Common myeloid progenitor, CD34-positive (primary cell): ENCODE measurements around the gene CKM.
A peak's percentile ranks its signal among the peaks of the same experiment; 100 is the strongest.

Source experiments
- CTCF ChIA-PET: fragments of 350-600 bp; sonication (Branson Sonifier 250); formaldehyde crosslinking; loops from one replicate; lab custom pipeline; 2021; ENCODE audit warnings: antibody characterized with exemption; lab: Charles Lee
- POLR2A ChIA-PET: fragments of 350-600 bp; sonication (Branson Sonifier 250); formaldehyde crosslinking; loops from one replicate; lab custom pipeline; 2021; ENCODE audit warnings: antibody characterized with exemption; lab: Charles Lee
- DNase-seq, 3 donors: peaks; one replicate each; pipeline versions ENCODE4 v3.0.0 to v3.0.0-alpha.2; 2013
- H3K27ac ChIP-seq, 2 experiments: 1 replicate in 1 of 2; 2 replicates in 1 of 2; pipeline ENCODE4 v1.7.0; 2013; ENCODE audit warnings: inconsistent platforms in 2 of 2, low read length in 2 of 2, mild to moderate bottlenecking in 2 of 2, low read depth in 1 of 2, moderate library complexity in 1 of 2; ENCODE audit not compliant: severe bottlenecking in 2 of 2, insufficient read depth in 1 of 2, poor library complexity in 1 of 2
- H3K27me3 ChIP-seq, 5 experiments: replicated peaks in 2 of 5; 1 replicate in 3 of 5; 2 replicates in 2 of 5; pipeline versions ENCODE4 v1.6.1 to v1.7.0; 2013; ENCODE audit warnings: low read length in 4 of 5, mild to moderate bottlenecking in 2 of 5, moderate library complexity in 2 of 5, inconsistent platforms in 1 of 5; ENCODE audit not compliant: insufficient read depth in 5 of 5, control insufficient read depth in 4 of 5
- H3K36me3 ChIP-seq, 4 experiments: 1 replicate in 2 of 4; 2 replicates in 2 of 4; pipeline versions ENCODE4 v1.6.1 to v1.7.0; 2013; ENCODE audit warnings: low read length in 3 of 4, control low read depth in 1 of 4, mild to moderate bottlenecking in 1 of 4; ENCODE audit not compliant: control insufficient read depth in 4 of 4, insufficient read depth in 4 of 4
- H3K4me1 ChIP-seq, 4 experiments: 1 replicate in 3 of 4; 2 replicates in 1 of 4; pipeline versions ENCODE4 v1.6.1 to v1.7.1; 2013; ENCODE audit warnings: low read length in 3 of 4, mild to moderate bottlenecking in 3 of 4, control low read depth in 1 of 4, inconsistent platforms in 1 of 4, moderate library complexity in 1 of 4; ENCODE audit not compliant: control insufficient read depth in 4 of 4, insufficient read depth in 4 of 4; ENCODE audit errors: control extremely low read depth in 1 of 4
- H3K4me3 ChIP-seq, 7 experiments: 1 replicate in 4 of 7; 2 replicates in 3 of 7; pipeline versions ENCODE4 v1.5.1 to v1.7.0; 2013; ENCODE audit warnings: mild to moderate bottlenecking in 7 of 7, low read length in 6 of 7, moderate library complexity in 6 of 7, inconsistent platforms in 2 of 7, low read depth in 2 of 7, control low read depth in 1 of 7; ENCODE audit not compliant: insufficient read depth in 4 of 7, control insufficient read depth in 1 of 7; ENCODE audit errors: extremely low read depth in 1 of 7
- H3K9me3 ChIP-seq, 5 experiments: 1 replicate in 4 of 5; 2 replicates in 1 of 5; pipeline versions ENCODE4 v1.6.1 to v1.7.1; 2013; ENCODE audit warnings: low read length in 4 of 5, mild to moderate bottlenecking in 2 of 5, inconsistent platforms in 1 of 5, low read depth in 1 of 5, moderate library complexity in 1 of 5; ENCODE audit not compliant: control insufficient read depth in 4 of 5, insufficient read depth in 2 of 5; ENCODE audit errors: control extremely low read depth in 1 of 5
- WGBS: methylation state at CpG from one replicate; pipeline ENCODE4 v1.1.5; 2013; ENCODE audit not compliant: insufficient coverage; 5-methylcytosine and 5-hydroxymethylcytosine counted together

Gene CKM

DNA sequence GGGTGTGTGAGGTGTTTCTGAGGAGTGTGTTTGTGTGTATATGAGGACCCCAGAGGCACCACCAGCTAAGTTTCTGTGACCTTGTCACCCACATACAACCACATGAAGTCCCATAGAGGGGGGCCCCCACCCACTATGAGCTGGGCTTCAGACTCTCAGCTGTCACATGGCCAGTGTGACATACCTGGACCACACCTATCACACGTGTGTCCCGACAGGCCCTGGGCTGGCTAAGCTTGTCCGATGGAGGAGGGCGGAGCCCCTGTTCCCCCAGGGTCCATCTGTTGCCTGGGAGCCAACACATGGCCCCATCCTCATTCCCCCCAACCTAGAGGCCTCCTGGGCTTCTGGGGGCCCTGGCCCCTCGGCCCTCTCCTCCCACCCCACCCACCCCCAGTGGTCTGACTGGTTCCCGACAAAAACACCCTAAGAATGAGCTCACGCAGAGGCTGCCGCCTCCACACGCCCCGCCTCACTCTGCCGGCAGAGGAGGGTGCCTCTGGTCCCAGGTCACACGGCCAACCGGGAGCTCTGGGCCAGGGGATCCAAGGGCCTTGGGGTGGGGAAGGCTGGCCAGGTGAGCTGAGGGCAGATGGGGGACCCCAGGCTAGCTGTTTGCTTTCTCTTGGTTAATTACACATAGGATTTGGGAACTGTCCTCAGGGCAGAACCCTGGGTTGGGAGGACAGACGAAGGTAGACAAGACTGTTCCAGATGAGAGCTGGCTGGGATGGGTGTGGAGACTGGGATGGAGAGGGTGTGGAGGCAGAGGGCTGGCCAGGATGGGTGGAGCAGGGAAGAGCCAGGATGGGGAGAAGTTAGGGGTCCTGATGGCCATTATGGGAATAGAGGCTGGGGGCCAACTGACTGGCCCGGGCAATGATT, 22.2 kb upstream of the CKM start:
- H3K36me3 ChIP-seq: no peaks in the 10 kb centered on the region
- DNase-seq: no peak
- no peak overlapping the region for H3K27ac ChIP-seq
- no peak overlapping the region for H3K4me3 ChIP-seq
- peaks cover 0 to 67% (median 18%) of the 10 kb centered on the region in 5 experiments for H3K27me3 ChIP-seq
- 77% methylated on average over 11 of the region's 15 CpGs for WGBS
- peaks cover 0 to 11% (median 7%) of the 10 kb centered on the region in 4 experiments for H3K4me1 ChIP-seq
- ChIA-PET CTCF (no interaction called here), POLR2A (interaction anchor here (0.9 kb wide), 1 partner anchor 34 kb away, joined by 4 read pairs; no protein-coding TSS in a partner anchor)
- no peaks in the 10 kb centered on the region for H3K9me3 ChIP-seq

DNA sequence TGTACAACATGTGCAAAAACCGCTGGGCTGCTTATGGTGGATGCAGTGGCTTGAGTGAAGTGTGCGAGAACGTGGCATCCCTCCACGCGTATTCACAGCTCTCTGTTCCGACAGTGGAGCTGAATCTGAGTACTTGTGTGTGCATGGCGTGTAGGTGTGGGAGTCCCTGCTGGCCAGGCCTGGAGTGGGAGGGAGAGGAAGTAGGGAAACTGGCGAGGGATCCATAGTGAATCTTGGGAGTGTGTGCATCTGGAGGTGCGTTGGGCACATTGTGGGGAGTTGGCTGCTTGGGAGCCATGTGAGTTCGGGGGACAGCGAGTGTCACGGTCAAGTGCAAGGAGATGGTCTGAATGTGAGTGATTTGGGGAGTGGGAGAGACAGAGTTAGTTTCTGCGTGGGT, 20.2 kb upstream of the CKM start:
- WGBS: 88% methylated on average over 8 of the region's 13 CpGs

DNA sequence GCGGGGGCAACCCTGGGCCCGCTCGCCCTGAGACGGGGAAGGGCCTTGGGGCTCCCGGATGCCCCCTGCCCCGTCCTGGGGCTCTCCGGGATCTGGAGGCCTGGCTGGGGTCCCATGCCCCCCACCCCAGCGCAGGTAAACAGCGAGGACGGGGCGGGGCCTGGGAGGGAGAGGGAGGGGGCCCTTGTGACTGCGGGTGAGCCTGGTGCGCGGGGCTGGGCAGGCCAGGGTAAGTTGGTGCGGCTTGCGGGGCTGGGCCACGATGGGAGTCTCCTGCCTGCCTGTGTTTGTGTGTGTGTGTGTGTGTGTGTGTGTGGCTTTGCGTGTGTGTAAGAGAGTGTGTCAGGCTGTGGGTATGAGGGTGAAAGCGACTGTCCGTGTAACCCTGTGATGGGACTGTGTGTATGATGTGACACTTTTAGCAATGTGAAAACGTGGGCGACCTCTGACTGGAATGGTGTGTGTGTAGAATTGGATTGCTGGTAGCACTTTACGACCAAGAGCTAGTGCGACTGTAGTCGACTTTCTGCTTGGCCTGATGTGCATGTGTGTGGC, 18.3 kb upstream of the CKM start:
- ChIA-PET CTCF (interaction anchor here (3.3 kb wide), 1 partner anchor 139 kb away, joined by 19 read pairs; no protein-coding TSS in a partner anchor), POLR2A (no interaction called here)
- Histone ChIP-seq H3K27ac (no peak overlapping the region), H3K4me3 (peak overlapping the region in 4 of 7 experiments; percentile 7 to 48 (median 44)), H3K36me3 (no peaks in the 10 kb centered on the region), H3K27me3 (peaks cover 0 to 53% (median 16%) of the 10 kb centered on the region in 5 experiments), H3K9me3 (no peaks in the 10 kb centered on the region), H3K4me1 (peaks cover 0 to 13% (median 7%) of the 10 kb centered on the region in 4 experiments)
- DNase-seq: peak; percentile 29 to 58 (median 41)
- 10% methylated on average over 23 of the region's 25 CpGs for WGBS

More for the DNA sequence above, 20.2 kb upstream of the CKM start:
- no peak overlapping the region for H3K27ac ChIP-seq
- H3K4me1 ChIP-seq: peaks cover 0 to 13% (median 7%) of the 10 kb centered on the region in 4 experiments
- H3K36me3 ChIP-seq: no peaks in the 10 kb centered on the region
- DNase-seq: no peak
- peaks cover 0 to 71% (median 18%) of the 10 kb centered on the region in 5 experiments for H3K27me3 ChIP-seq
- H3K9me3 ChIP-seq: no peaks in the 10 kb centered on the region
- no peak overlapping the region for H3K4me3 ChIP-seq
- ChIA-PET CTCF (interaction anchor here (1.0 kb wide), 1 partner anchor 138 kb away, joined by 3 read pairs; no protein-coding TSS in a partner anchor), POLR2A (no interaction called here)

GRCh38 chr19:45340232-45340898, 17.7 kb upstream of the CKM start, which contains the start of gene KLC3:
TSS of gene KLC3 (plus strand) at chr19:45340750. CDS start at chr19:45345542, 4,792 bp downstream.
- Histone ChIP-seq H3K27ac (no peak within 1 kb of the TSS), H3K27me3 (peaks cover 0 to 46% (median 16%) of the 10 kb centered on the region in 5 experiments), H3K36me3 (no peaks in the 10 kb centered on the region), H3K4me1 (peaks cover 0 to 13% (median 7%) of the 10 kb centered on the region in 4 experiments), H3K4me3 (peak within 1 kb of the TSS in 5 of 7 experiments; percentile 7 to 48 (median 42)), H3K9me3 (no peaks in the 10 kb centered on the region)
- peak in 1 of 3 donors; percentile 14 for DNase-seq
- ChIA-PET CTCF (interaction anchor here (0.7 to 3.3 kb wide), 4 partner anchors 54 to 138 kb away, joined by 3 to 19 read pairs (median 5); no protein-coding TSS in a partner anchor), POLR2A (no interaction called here)
- 11% methylated on average over 49 of the region's 50 CpGs for WGBS

GRCh38 chr19:45339629-45340028, 17.0 kb upstream of the CKM start:
- Histone ChIP-seq H3K36me3 (no peaks in the 10 kb centered on the region), H3K4me1 (peaks cover 0 to 13% (median 7%) of the 10 kb centered on the region in 4 experiments), H3K27ac (no peak overlapping the region), H3K4me3 (no peak overlapping the region), H3K9me3 (no peaks in the 10 kb centered on the region), H3K27me3 (peaks cover 0 to 41% (median 13%) of the 10 kb centered on the region in 5 experiments)
- DNase-seq: no peak
- ChIA-PET POLR2A (no interaction called here), CTCF (interaction anchor here (1.1 to 3.3 kb wide), 10 partner anchors 8 to 280 kb away, joined by 3 to 19 read pairs (median 4); no protein-coding TSS in a partner anchor)
- WGBS: 100% methylated on average over 2 of the region's 6 CpGs

DNA sequence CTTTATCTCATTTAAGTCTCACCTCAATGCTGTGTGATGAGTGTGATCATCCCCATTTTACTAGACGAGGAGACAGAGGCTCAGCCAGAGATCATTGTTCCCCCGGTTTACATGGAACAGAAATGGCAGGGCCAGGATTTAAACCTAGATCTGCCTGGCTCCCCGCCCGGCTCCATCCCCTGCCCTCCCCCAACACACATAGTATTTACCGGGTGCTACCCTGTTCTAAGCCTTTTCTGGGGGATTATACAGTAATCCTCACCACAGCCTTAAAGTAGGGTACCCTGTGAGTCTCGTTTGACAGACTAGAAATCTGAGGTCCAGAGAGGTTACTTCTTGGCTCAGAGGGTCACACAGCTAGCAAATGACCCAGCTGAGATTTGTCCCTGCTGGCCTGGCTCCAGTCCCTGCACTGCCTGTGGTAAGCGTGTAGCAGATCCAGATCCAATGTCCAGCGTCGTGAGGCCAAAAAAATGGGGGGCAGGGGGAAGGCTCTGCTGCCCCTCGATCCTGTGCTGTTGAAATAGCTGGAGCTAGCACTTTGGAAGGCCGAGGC, 14.1 kb upstream of the CKM start:
- H3K36me3 ChIP-seq: no peaks in the 10 kb centered on the region
- H3K4me3 ChIP-seq: no peak overlapping the region
- H3K27me3 ChIP-seq: peaks cover 0 to 26% (median 8%) of the 10 kb centered on the region in 5 experiments
- H3K27ac ChIP-seq: no peak overlapping the region
- DNase-seq: no peak
- POLR2A ChIA-PET: no interaction called here
- WGBS: 79% methylated on average over 8 of the region's 11 CpGs
- H3K4me1 ChIP-seq: peaks cover 0 to 13% (median 7%) of the 10 kb centered on the region in 4 experiments
- H3K9me3 ChIP-seq: no peaks in the 10 kb centered on the region
- CTCF ChIA-PET: interaction anchor here (1.3 to 2.8 kb wide), 4 partner anchors 8 to 91 kb away, joined by 3 to 13 read pairs (median 4); partner anchors contain the start of gene EXOC3L2
